Measurements from ENCODE around the gene MAPT. TPM values are rescaled to one million over a fixed set of nuclear protein-coding genes. Genes with fewer than 3 reads are reported as not detected.

Gene MAPT
- total and polyA plus RNA-seq, 2 of the 13 experiments (the other 11 are each of a cell fraction or from before 2014, with no cell fraction given): 2.1 to 2.8 TPM

GRCh38 chr17:45935197-45935709 lies 40.9 kb downstream of the MAPT start (continued):
- no peak for TF ChIP-seq ZNF3 (CRISPR knock-in tag; IDR thresholded peaks at IDR 0.05)
- no peak for TF ChIP-seq ZNF557 (CRISPR knock-in tag; IDR thresholded peaks at IDR 0.05)
- TF ChIP-seq MEIS1 (CRISPR knock-in tag; IDR thresholded peaks at IDR 0.05; ENCODE audit: borderline replicate concordance): no peak
- TF ChIP-seq, protein P1, sequence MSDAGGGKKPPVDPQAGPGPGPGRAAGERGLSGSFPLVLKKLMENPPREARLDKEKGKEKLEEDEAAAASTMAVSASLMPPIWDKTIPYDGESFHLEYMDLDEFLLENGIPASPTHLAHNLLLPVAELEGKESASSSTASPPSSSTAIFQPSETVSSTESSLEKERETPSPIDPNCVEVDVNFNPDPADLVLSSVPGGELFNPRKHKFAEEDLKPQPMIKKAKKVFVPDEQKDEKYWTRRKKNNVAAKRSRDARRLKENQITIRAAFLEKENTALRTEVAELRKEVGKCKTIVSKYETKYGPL (CRISPR knock-in tag; IDR thresholded peaks at IDR 0.05): peak; percentile 87; the same call in 1 of the 2 replicates
- no peak for TF ChIP-seq ZNF746 (CRISPR knock-in tag; IDR thresholded peaks at IDR 0.05)
- no peak for TF ChIP-seq CHD4 (IDR thresholded peaks at IDR 0.05; ENCODE audit: borderline replicate concordance, low read length)
- TF ChIP-seq, protein P2, sequence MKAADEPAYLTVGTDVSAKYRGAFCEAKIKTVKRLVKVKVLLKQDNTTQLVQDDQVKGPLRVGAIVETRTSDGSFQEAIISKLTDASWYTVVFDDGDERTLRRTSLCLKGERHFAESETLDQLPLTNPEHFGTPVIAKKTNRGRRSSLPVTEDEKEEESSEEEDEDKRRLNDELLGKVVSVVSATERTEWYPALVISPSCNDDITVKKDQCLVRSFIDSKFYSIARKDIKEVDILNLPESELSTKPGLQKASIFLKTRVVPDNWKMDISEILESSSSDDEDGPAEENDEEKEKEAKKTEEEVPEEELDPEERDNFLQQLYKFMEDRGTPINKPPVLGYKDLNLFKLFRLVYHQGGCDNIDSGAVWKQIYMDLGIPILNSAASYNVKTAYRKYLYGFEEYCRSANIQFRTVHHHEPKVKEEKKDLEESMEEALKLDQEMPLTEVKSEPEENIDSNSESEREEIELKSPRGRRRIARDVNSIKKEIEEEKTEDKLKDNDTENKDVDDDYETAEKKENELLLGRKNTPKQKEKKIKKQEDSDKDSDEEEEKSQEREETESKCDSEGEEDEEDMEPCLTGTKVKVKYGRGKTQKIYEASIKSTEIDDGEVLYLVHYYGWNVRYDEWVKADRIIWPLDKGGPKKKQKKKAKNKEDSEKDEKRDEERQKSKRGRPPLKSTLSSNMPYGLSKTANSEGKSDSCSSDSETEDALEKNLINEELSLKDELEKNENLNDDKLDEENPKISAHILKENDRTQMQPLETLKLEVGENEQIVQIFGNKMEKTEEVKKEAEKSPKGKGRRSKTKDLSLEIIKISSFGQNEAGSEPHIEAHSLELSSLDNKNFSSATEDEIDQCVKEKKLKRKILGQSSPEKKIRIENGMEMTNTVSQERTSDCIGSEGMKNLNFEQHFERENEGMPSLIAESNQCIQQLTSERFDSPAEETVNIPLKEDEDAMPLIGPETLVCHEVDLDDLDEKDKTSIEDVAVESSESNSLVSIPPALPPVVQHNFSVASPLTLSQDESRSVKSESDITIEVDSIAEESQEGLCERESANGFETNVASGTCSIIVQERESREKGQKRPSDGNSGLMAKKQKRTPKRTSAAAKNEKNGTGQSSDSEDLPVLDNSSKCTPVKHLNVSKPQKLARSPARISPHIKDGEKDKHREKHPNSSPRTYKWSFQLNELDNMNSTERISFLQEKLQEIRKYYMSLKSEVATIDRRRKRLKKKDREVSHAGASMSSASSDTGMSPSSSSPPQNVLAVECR (CRISPR knock-in tag; IDR thresholded peaks at IDR 0.05; ENCODE audit: borderline replicate concordance): peak; percentile 6; the same call in 1 of the 2 replicates
- TF ChIP-seq ELF4 (CRISPR knock-in tag; IDR thresholded peaks at IDR 0.05; ENCODE audit: borderline replicate concordance): no peak
- no peak; the same call in 1 of the 2 replicates for TF ChIP-seq ZNF331 (CRISPR knock-in tag; IDR thresholded peaks at IDR 0.05)
- TF ChIP-seq HHEX (CRISPR knock-in tag; IDR thresholded peaks at IDR 0.05): 0 out of 2 replicates have a peak, but pooled peaks have one; percentile 22
- TF ChIP-seq BRCA1 (CRISPR knock-in tag; IDR thresholded peaks at IDR 0.05): no peak
- TF ChIP-seq NCOA2 (CRISPR knock-in tag; IDR thresholded peaks at IDR 0.05): peak; percentile 55
- peak; percentile 15; the same call in 1 of the 2 replicates for TF ChIP-seq ZNF703 (CRISPR knock-in tag; IDR thresholded peaks at IDR 0.05; ENCODE audit: borderline replicate concordance)
- peak; percentile 61; the same call in 1 of the 2 replicates for TF ChIP-seq ZBTB7B (CRISPR knock-in tag; IDR thresholded peaks at IDR 0.05)
- TF ChIP-seq NCOA1 (CRISPR knock-in tag; IDR thresholded peaks at IDR 0.05): no peak
- TF ChIP-seq, protein P3, sequence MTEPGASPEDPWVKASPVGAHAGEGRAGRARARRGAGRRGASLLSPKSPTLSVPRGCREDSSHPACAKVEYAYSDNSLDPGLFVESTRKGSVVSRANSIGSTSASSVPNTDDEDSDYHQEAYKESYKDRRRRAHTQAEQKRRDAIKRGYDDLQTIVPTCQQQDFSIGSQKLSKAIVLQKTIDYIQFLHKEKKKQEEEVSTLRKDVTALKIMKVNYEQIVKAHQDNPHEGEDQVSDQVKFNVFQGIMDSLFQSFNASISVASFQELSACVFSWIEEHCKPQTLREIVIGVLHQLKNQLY (CRISPR knock-in tag; IDR thresholded peaks at IDR 0.05): no peak
- TF ChIP-seq ZNF143 (CRISPR knock-in tag; IDR thresholded peaks at IDR 0.05): no peak
- peak; percentile 22 for TF ChIP-seq YY1 (IDR thresholded peaks at IDR 0.05; ENCODE audit: insufficient read depth, insufficient replicate concordance, low read depth, low read length)
- peak; percentile 37 for TF ChIP-seq TEAD3 (CRISPR knock-in tag; optimal IDR thresholded peaks at IDR 0.05; ENCODE audit: borderline replicate concordance)
- TF ChIP-seq NFE2 (CRISPR knock-in tag; IDR thresholded peaks at IDR 0.05): no peak
- no peak for TF ChIP-seq RFXAP (CRISPR knock-in tag; IDR thresholded peaks at IDR 0.05; ENCODE audit: borderline replicate concordance)
- no peak for TF ChIP-seq NFE2L1 (CRISPR knock-in tag; IDR thresholded peaks at IDR 0.05; ENCODE audit: borderline replicate concordance)
- no peak for TF ChIP-seq SNAPC2 (CRISPR knock-in tag; IDR thresholded peaks at IDR 0.05)
- no peak for TF ChIP-seq ZNF383 (CRISPR knock-in tag; IDR thresholded peaks at IDR 0.05; ENCODE audit: borderline replicate concordance)
- TF ChIP-seq CREB3 (CRISPR knock-in tag; IDR thresholded peaks at IDR 0.05): no peak
- TF ChIP-seq, protein P4, sequence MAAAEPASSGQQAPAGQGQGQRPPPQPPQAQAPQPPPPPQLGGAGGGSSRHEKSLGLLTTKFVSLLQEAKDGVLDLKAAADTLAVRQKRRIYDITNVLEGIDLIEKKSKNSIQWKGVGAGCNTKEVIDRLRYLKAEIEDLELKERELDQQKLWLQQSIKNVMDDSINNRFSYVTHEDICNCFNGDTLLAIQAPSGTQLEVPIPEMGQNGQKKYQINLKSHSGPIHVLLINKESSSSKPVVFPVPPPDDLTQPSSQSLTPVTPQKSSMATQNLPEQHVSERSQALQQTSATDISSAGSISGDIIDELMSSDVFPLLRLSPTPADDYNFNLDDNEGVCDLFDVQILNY (CRISPR knock-in tag; conservative IDR thresholded peaks at IDR 0.05): no peak

Measured in HepG2 (cell line).